ENCODE data around the gene KIF26B. TPM values are rescaled to one million over a fixed set of nuclear protein-coding genes. Genes with fewer than 3 reads are reported as not detected.

The KIF26B gene
- polyA plus RNA-seq, 1 donor from 2014 or later = 6.3 TPM

DNA sequence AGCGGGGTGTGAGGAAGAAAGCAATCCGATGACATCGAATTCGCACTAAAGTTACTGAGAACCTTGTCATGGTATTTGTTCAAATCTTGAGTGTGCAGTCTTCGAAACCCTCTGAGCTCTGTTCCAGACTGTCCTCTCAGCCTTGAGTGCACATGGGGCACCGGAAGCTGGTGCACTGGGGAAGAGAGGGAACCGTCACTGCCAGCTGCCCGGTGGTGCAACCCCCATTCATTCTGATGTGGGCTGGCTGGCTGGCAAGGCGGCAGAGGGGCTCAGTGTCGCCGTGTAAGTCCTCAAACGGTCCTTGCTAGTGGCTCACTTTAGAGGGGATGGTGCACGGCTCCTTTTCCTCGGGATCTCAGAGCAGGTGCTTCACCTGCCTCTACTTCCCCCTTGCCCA is 137.4 kb downstream of the KIF26B start:
- Histone ChIP-seq H3K9me2 (ENCODE audit: insufficient read depth, low read length) (no peaks in the 10 kb centered on the region), H3K27ac (ENCODE audit: low read length) (no peak overlapping the region), H2AFZ (ENCODE audit: low read depth, low read length) (no peak overlapping the region), H4K20me1 (ENCODE audit: insufficient read depth) (no peaks in the 10 kb centered on the region), H3K27me3 (ENCODE audit: insufficient read depth, low read depth, low read length) (no peaks in the 10 kb centered on the region), H3K36me3 (ENCODE audit: insufficient read depth, low read length) (no peaks in the 10 kb centered on the region), H3K9ac (ENCODE audit: low read length) (no peak overlapping the region), H3K4me2 (ENCODE audit: low read length) (no peak overlapping the region), H3K4me3 (ENCODE audit: low read length) (no peak overlapping the region), H3K79me2 (replicated peaks; ENCODE audit: insufficient read depth, low read length) (no peaks in the 10 kb centered on the region), H3K9me3 (ENCODE audit: low read length) (no peaks in the 10 kb centered on the region), H3F3A (ENCODE audit: insufficient read depth, low read length, poor library complexity, severe bottlenecking) (no peaks in the 10 kb centered on the region)
- TF ChIP-seq REST (IDR thresholded peaks at IDR 0.05; ENCODE audit: borderline replicate concordance) = no peak
- TF ChIP-seq SMC3 (conservative IDR thresholded peaks at IDR 0.05; ENCODE audit: poor library complexity) = no peak
- no peak for TF ChIP-seq TAF1 (IDR thresholded peaks at IDR 0.05; ENCODE audit: low read depth)
- TF ChIP-seq POLR2AphosphoS5 (IDR thresholded peaks at IDR 0.05) = no peak
- TF ChIP-seq EP300 (conservative IDR thresholded peaks at IDR 0.05; ENCODE audit: poor library complexity, severe bottlenecking) = no peak
- no peak for TF ChIP-seq MXI1 (conservative IDR thresholded peaks at IDR 0.05; ENCODE audit: poor library complexity, severe bottlenecking)
- TF ChIP-seq EZH2 (IDR thresholded peaks at IDR 0.05; ENCODE audit: borderline replicate concordance, insufficient read depth, low read length, poor library complexity, severe bottlenecking) = no peak
- no peak for TF ChIP-seq RAD21 (conservative IDR thresholded peaks at IDR 0.05)
- TF ChIP-seq, protein P1, sequence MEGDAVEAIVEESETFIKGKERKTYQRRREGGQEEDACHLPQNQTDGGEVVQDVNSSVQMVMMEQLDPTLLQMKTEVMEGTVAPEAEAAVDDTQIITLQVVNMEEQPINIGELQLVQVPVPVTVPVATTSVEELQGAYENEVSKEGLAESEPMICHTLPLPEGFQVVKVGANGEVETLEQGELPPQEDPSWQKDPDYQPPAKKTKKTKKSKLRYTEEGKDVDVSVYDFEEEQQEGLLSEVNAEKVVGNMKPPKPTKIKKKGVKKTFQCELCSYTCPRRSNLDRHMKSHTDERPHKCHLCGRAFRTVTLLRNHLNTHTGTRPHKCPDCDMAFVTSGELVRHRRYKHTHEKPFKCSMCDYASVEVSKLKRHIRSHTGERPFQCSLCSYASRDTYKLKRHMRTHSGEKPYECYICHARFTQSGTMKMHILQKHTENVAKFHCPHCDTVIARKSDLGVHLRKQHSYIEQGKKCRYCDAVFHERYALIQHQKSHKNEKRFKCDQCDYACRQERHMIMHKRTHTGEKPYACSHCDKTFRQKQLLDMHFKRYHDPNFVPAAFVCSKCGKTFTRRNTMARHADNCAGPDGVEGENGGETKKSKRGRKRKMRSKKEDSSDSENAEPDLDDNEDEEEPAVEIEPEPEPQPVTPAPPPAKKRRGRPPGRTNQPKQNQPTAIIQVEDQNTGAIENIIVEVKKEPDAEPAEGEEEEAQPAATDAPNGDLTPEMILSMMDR (IDR thresholded peaks at IDR 0.05; ENCODE audit: poor library complexity, severe bottlenecking) = no peak

DNA sequence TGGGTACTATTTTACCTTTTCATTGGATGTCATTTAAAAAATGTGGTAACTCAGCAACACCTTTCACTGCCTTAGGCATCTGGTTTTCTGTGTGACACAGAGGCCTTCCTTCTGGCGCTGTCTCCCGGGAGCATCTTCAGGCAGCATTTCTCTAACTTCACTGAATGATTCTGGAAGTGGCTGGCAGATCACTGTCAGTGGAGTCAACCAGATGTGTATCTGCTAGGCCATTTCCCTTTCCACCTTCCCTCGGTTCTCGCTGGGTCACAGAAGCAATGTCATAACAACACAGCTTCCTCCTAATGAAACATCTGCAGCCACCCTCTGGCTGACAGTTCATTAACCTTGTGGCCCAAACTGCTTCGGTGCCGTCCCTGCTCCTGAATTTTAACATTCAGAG is 137.8 kb downstream of the KIF26B start:
- H2AFZ ChIP-seq (ENCODE audit: low read depth, low read length) = no peak overlapping the region
- TF ChIP-seq EP300 (conservative IDR thresholded peaks at IDR 0.05; ENCODE audit: poor library complexity, severe bottlenecking) (peak; percentile 11), EZH2 (IDR thresholded peaks at IDR 0.05; ENCODE audit: borderline replicate concordance, insufficient read depth, low read length, poor library complexity, severe bottlenecking) (no peak)

DNA sequence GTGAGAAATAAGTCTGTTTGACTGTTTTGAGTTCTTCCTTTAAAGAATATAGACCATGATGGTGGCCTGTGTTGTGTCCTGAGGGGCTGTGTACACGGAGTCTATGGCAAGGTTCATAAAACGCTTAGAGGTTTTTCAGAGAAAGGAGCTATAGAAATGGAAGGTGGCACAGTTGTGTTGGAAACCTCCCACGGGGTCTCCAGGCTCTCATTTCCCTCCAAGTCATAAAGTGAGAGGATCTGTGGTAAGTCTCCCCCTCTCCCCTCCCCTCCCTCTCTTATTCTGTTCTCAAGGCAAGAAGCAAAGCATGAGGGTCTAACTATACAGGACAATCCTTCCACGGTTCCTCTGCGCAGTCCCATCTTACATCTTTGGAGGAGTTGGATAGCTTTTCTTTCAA is 139.2 kb downstream of the KIF26B start:
- no peak overlapping the region for H2AFZ ChIP-seq (ENCODE audit: low read depth, low read length)
- no peak overlapping the region for H3K9ac ChIP-seq (ENCODE audit: low read length)
- no peaks in the 10 kb centered on the region for H3K9me2 ChIP-seq (ENCODE audit: insufficient read depth, low read length)
- no peak overlapping the region for H3K4me3 ChIP-seq (ENCODE audit: low read length)
- H3F3A ChIP-seq (ENCODE audit: insufficient read depth, low read length, poor library complexity, severe bottlenecking) = no peaks in the 10 kb centered on the region
- H3K27ac ChIP-seq (ENCODE audit: low read length) = no peak overlapping the region
- H3K27me3 ChIP-seq (ENCODE audit: insufficient read depth, low read depth, low read length) = no peaks in the 10 kb centered on the region
- no peaks in the 10 kb centered on the region for H3K36me3 ChIP-seq (ENCODE audit: insufficient read depth, low read length)
- H4K20me1 ChIP-seq (ENCODE audit: insufficient read depth) = no peaks in the 10 kb centered on the region
- TF ChIP-seq POLR2AphosphoS5 (IDR thresholded peaks at IDR 0.05) (no peak), TAF1 (IDR thresholded peaks at IDR 0.05; ENCODE audit: low read depth) (no peak), REST (IDR thresholded peaks at IDR 0.05; ENCODE audit: borderline replicate concordance) (no peak), MXI1 (conservative IDR thresholded peaks at IDR 0.05; ENCODE audit: poor library complexity, severe bottlenecking) (no peak), SMC3 (conservative IDR thresholded peaks at IDR 0.05; ENCODE audit: poor library complexity) (no peak), RAD21 (conservative IDR thresholded peaks at IDR 0.05) (no peak), EZH2 (IDR thresholded peaks at IDR 0.05; ENCODE audit: borderline replicate concordance, insufficient read depth, low read length, poor library complexity, severe bottlenecking) (no peak), EP300 (conservative IDR thresholded peaks at IDR 0.05; ENCODE audit: poor library complexity, severe bottlenecking) (no peak)
- TF ChIP-seq, protein P1 (IDR thresholded peaks at IDR 0.05; ENCODE audit: poor library complexity, severe bottlenecking) = no peak
- H3K9me3 ChIP-seq (ENCODE audit: low read length) = no peaks in the 10 kb centered on the region
- H3K4me2 ChIP-seq (ENCODE audit: low read length) = no peak overlapping the region
- H3K79me2 ChIP-seq (replicated peaks; ENCODE audit: insufficient read depth, low read length) = no peaks in the 10 kb centered on the region

More for the DNA sequence above, 137.8 kb downstream of the KIF26B start:
- Histone ChIP-seq H3K4me3 (ENCODE audit: low read length) (no peak overlapping the region), H3K9me3 (ENCODE audit: low read length) (no peaks in the 10 kb centered on the region), H3K79me2 (replicated peaks; ENCODE audit: insufficient read depth, low read length) (no peaks in the 10 kb centered on the region), H3K4me2 (ENCODE audit: low read length) (no peak overlapping the region), H3K27ac (ENCODE audit: low read length) (no peak overlapping the region), H3K9ac (ENCODE audit: low read length) (no peak overlapping the region), H3K36me3 (ENCODE audit: insufficient read depth, low read length) (no peaks in the 10 kb centered on the region), H3K9me2 (ENCODE audit: insufficient read depth, low read length) (no peaks in the 10 kb centered on the region), H4K20me1 (ENCODE audit: insufficient read depth) (no peaks in the 10 kb centered on the region), H3K27me3 (ENCODE audit: insufficient read depth, low read depth, low read length) (no peaks in the 10 kb centered on the region), H3F3A (ENCODE audit: insufficient read depth, low read length, poor library complexity, severe bottlenecking) (no peaks in the 10 kb centered on the region)

Data from neural cell (in vitro differentiated cells).